ENCODE measurements around the gene TBC1D14. TPM values are rescaled to one million over a fixed set of nuclear protein-coding genes. Genes with fewer than 3 reads are reported as not detected.

TBC1D14 gene
- total and polyA plus RNA-seq, 9 of the 15 experiments (the other 6 are each of a cell fraction or from before 2014, with no cell fraction given), result 2.1 to 59.6 (median 44.8) TPM

DNA sequence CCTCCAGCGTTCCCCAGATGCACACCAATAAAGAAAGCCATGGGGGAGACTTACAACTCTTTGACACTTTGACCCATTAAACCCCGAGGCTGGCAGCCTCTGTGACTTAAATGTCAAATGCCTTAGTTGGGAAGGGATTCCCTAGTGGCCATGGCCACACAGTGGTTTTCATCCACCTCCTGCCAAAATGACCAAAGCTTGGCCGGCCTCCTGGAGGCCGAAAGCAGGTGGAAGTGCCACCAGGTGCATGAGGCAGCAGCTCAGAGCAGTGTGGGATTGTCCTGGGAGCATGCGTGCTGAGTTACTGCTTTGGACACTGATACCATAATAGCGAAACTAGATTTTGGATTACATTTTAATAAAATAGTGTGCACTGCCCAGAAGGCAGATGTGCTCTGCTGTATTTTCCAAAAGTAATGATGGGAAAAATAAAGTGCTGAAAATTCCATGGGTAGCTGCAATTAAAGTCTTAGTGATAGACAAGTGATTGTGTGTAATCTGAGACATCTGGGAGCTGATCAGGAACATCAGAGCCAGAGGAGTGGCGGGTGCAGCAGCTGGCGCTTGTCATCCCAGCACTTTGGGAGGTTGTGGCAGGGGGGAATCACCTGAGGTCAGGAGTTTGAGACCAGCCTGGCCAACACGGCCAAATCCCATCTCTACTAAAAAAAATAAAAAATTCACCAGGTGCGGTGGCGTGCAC is 93.7 kb downstream of the TBC1D14 start (continued):
- TF ChIP-seq, protein P1, sequence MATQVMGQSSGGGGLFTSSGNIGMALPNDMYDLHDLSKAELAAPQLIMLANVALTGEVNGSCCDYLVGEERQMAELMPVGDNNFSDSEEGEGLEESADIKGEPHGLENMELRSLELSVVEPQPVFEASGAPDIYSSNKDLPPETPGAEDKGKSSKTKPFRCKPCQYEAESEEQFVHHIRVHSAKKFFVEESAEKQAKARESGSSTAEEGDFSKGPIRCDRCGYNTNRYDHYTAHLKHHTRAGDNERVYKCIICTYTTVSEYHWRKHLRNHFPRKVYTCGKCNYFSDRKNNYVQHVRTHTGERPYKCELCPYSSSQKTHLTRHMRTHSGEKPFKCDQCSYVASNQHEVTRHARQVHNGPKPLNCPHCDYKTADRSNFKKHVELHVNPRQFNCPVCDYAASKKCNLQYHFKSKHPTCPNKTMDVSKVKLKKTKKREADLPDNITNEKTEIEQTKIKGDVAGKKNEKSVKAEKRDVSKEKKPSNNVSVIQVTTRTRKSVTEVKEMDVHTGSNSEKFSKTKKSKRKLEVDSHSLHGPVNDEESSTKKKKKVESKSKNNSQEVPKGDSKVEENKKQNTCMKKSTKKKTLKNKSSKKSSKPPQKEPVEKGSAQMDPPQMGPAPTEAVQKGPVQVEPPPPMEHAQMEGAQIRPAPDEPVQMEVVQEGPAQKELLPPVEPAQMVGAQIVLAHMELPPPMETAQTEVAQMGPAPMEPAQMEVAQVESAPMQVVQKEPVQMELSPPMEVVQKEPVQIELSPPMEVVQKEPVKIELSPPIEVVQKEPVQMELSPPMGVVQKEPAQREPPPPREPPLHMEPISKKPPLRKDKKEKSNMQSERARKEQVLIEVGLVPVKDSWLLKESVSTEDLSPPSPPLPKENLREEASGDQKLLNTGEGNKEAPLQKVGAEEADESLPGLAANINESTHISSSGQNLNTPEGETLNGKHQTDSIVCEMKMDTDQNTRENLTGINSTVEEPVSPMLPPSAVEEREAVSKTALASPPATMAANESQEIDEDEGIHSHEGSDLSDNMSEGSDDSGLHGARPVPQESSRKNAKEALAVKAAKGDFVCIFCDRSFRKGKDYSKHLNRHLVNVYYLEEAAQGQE (IDR thresholded peaks at IDR 0.05; ENCODE audit: borderline replicate concordance), result no peak
- TF ChIP-seq, protein P1 (CRISPR knock-in tag; IDR thresholded peaks at IDR 0.05; ENCODE audit: low read depth), result no peak
- TF ChIP-seq, protein P2, sequence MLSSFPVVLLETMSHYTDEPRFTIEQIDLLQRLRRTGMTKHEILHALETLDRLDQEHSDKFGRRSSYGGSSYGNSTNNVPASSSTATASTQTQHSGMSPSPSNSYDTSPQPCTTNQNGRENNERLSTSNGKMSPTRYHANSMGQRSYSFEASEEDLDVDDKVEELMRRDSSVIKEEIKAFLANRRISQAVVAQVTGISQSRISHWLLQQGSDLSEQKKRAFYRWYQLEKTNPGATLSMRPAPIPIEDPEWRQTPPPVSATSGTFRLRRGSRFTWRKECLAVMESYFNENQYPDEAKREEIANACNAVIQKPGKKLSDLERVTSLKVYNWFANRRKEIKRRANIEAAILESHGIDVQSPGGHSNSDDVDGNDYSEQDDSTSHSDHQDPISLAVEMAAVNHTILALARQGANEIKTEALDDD (IDR thresholded peaks at IDR 0.05), result no peak
- TF ChIP-seq, protein P3, sequence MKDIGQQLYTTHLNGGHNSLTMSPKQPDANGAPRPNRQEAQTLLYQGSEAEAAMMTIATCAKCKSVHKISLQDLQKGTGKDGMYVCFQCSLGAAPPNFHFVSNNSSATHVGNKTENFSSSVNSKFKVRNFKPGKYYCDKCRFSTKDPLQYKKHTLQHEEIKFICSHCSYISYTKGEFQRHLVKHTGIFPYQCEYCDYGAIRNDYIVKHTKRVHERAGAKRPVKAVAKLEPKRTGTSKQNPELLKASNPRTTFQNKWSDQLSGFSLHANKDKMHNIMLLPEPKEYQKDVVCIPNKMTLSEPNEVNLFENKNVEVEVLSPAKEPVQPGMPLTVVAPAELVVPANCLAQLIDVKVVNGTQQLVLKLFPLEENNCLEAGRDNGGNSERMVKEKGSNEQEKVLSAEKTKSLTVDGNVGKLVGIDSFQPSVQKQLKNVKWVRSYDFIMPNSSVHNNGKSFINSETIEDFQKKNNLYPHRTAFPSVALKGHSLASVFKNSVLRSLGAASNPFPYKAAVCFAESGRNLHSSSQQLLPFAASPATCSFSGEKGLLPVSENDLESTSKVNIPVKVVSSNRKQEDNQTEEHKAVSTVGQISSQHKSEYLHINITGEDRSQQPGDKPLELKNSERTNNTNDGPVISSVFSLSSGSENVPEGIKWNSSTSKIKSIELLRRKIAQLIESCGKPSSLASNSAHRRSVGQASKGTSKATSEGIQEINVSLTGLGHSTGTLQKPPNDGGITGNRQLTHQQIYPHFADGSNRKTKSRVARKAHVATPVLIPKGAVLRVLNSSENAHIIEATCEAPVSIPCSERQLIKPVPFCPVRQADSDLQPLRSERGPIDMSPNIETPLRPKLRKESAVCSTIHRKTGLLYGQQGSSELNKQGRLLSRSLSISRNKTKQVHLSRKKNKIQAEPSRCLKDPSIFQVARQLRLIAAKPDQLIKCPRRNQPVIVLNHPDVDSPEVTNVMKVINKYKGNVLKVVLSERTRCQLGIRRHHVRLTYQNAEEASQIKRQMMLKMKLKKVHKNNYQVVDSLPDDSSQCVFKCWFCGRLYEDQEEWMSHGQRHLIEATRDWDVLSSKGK (CRISPR knock-in tag; IDR thresholded peaks at IDR 0.05), result no peak
- TF ChIP-seq, protein P4, sequence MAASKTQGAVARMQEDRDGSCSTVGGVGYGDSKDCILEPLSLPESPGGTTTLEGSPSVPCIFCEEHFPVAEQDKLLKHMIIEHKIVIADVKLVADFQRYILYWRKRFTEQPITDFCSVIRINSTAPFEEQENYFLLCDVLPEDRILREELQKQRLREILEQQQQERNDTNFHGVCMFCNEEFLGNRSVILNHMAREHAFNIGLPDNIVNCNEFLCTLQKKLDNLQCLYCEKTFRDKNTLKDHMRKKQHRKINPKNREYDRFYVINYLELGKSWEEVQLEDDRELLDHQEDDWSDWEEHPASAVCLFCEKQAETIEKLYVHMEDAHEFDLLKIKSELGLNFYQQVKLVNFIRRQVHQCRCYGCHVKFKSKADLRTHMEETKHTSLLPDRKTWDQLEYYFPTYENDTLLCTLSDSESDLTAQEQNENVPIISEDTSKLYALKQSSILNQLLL (CRISPR knock-in tag; IDR thresholded peaks at IDR 0.05; ENCODE audit: borderline replicate concordance), result no peak
- TF ChIP-seq NRF1 (conservative IDR thresholded peaks at IDR 0.05 in 1 of 2, IDR thresholded peaks at IDR 0.05 in 1 of 2) (no peak), FOXK2 (conservative IDR thresholded peaks at IDR 0.05 in 1 of 2, IDR thresholded peaks at IDR 0.05 in 1 of 2; ENCODE audit: low read depth in 2 of 2) (no peak), ZNF134 (CRISPR knock-in tag; conservative IDR thresholded peaks at IDR 0.05) (no peak)
- TF ChIP-seq, protein P5, sequence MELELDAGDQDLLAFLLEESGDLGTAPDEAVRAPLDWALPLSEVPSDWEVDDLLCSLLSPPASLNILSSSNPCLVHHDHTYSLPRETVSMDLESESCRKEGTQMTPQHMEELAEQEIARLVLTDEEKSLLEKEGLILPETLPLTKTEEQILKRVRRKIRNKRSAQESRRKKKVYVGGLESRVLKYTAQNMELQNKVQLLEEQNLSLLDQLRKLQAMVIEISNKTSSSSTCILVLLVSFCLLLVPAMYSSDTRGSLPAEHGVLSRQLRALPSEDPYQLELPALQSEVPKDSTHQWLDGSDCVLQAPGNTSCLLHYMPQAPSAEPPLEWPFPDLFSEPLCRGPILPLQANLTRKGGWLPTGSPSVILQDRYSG (tag; conservative IDR thresholded peaks at IDR 0.05; ENCODE audit: low read depth), result no peak
- TF ChIP-seq, protein P6, sequence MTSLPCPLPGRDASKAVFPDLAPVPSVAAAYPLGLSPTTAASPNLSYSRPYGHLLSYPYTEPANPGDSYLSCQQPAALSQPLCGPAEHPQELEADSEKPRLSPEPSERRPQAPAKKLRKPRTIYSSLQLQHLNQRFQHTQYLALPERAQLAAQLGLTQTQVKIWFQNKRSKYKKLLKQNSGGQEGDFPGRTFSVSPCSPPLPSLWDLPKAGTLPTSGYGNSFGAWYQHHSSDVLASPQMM (CRISPR knock-in tag; IDR thresholded peaks at IDR 0.05), result no peak

Data from K562 (cell line).